PC-9 (cell line): ENCODE data around the gene AUTS2. TPM values are rescaled to one million over a fixed set of nuclear protein-coding genes. Genes with fewer than 3 reads are reported as not detected.

ENCODE experiments used
- BruUV-seq: library from RNA; stranded (reverse); fragments of 400-500 nt; replicated peaks from 2 replicates; lab custom pipeline; 2021; lab: Mats Ljungman, UMichigan
- CTCF ChIA-PET: fragments of 300-600 bp; sonication (Branson Sonifier 250); formaldehyde crosslinking; loops from one replicate; lab custom pipeline; 2022; ENCODE audit warnings: antibody characterized with exemption; lab: Charles Lee
- POLR2A ChIA-PET: fragments of 300-600 bp; sonication (Branson Sonifier 250); formaldehyde crosslinking; loops from one replicate; lab custom pipeline; 2022; ENCODE audit warnings: antibody characterized with exemption; ENCODE audit not compliant: unreplicated experiment; lab: Charles Lee
- DNase-seq, 2 experiments: peaks; one replicate each; pipeline versions ENCODE4 v3.0.0 to v3.0.0-alpha.2; 2015 to 2022; ENCODE audit warnings: mixed read lengths in 1 of 2
- H2AFZ ChIP-seq: fragments of 200-600 bp; sonication (generic); 2 replicates; pipeline ENCODE4 v1.8.1; 2017; ENCODE audit warnings: antibody characterized with exemption
- H3F3A ChIP-seq: fragments of 200-600 bp; sonication (generic); 2 replicates; pipeline ENCODE4 v1.8.1; 2017; ENCODE audit warnings: antibody characterized with exemption, mild to moderate bottlenecking, low read depth; ENCODE audit not compliant: insufficient read depth
- H3K27ac ChIP-seq: fragments of 200-600 bp; sonication (generic); 2 replicates; pipeline ENCODE4 v1.6.1; 2016; ENCODE audit warnings: mixed run types
- H3K27me3 ChIP-seq: fragments of 200-600 bp; sonication (generic); 2 replicates; pipeline ENCODE4 v1.6.1; 2016; ENCODE audit warnings: low read depth, mixed run types; ENCODE audit not compliant: insufficient read depth
- H3K36me3 ChIP-seq: fragments of 200-600 bp; sonication (generic); 2 replicates; pipeline ENCODE4 v1.6.1; 2016; ENCODE audit warnings: low read depth, mixed run types
- H3K4me1 ChIP-seq: fragments of 200-600 bp; sonication (generic); replicated peaks from 2 replicates; pipeline ENCODE4 v1.6.1; 2016; ENCODE audit warnings: mixed run types; ENCODE audit not compliant: insufficient read depth
- H3K4me2 ChIP-seq: fragments of 200-600 bp; sonication (generic); 2 replicates; pipeline ENCODE4 v1.6.1; 2017; ENCODE audit warnings: mixed run types
- H3K4me3 ChIP-seq: fragments of 200-600 bp; sonication (generic); 2 replicates; pipeline ENCODE4 v1.6.1; 2016; ENCODE audit warnings: mixed run types
- H3K79me2 ChIP-seq: fragments of 200-600 bp; sonication (generic); 2 replicates; pipeline ENCODE4 v1.6.1; 2017; ENCODE audit warnings: low read depth, mixed run types
- H3K9me2 ChIP-seq: fragments of 200-600 bp; sonication (generic); 2 replicates; pipeline ENCODE4 v1.8.1; 2017; ENCODE audit warnings: mild to moderate bottlenecking; ENCODE audit not compliant: insufficient read depth
- H3K9me3 ChIP-seq: fragments of 200-600 bp; sonication (generic); 2 replicates; pipeline ENCODE4 v1.8.1; 2016; ENCODE audit warnings: low read depth; ENCODE audit not compliant: insufficient read depth
- H4K20me1 ChIP-seq: fragments of 200-600 bp; sonication (generic); 2 replicates; pipeline ENCODE4 v1.8.1; 2017; ENCODE audit not compliant: insufficient read depth
- EZH2 ChIP-seq: fragments of 200-600 bp; sonication (generic); IDR thresholded peaks from 2 replicates; pipeline ENCODE4 v1.8.0; 2017; ENCODE audit warnings: antibody characterized with exemption, low read depth
- intact Hi-C: fragments of 100-400 bp; cut with micrococcal nuclease; formaldehyde crosslinking; loops from one replicate; pipeline ENCODE4 v1.10.0; 2022; ENCODE audit not compliant: unreplicated experiment
- total RNA-seq: library from RNA; stranded (reverse); gene quantifications from 2 replicates; pipeline ENCODE4 v1.2.3, GENCODE V29; 2021
- TF ChIP-seq, protein P1 (sequence below): fragments of 200-600 bp; sonication (generic); conservative IDR thresholded peaks from 2 replicates; pipeline ENCODE4 v1.6.1; 2017; ENCODE audit warnings: mixed run types, antibody characterized with exemption, mild to moderate bottlenecking, moderate library complexity

AUTS2 gene
- total RNA-seq, 1 experiment from 2014 or later: not detected

DNA sequence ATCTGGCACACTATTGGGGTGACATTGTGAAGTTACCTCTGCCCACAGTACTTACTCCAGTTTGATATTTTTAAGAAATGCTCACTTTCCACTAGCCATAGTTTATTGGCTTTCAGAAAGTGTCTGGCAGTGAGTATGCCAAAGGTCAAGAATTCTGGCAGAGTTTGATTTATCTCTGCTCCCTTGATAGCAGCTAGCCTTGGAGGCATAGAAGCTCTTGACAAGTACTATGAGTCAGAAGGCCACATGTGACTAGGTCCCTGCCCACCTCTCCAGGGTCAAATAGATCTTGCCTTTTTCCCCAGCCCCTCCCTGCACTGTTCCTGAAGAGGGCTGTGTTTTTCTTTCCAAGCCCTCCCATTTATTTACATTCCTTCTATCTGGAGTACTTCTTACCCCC lies 202.2 kb downstream of the AUTS2 start:
- CTCF ChIA-PET: no interaction called here
- no peak overlapping the region for H3K27ac ChIP-seq
- BruUV-seq: no TSS peak
- H3K9me3 ChIP-seq: no peaks in the 10 kb centered on the region; the same call in 1 of the 2 replicates
- H3K79me2 ChIP-seq: no peaks in the 10 kb centered on the region
- TF ChIP-seq, protein P1, sequence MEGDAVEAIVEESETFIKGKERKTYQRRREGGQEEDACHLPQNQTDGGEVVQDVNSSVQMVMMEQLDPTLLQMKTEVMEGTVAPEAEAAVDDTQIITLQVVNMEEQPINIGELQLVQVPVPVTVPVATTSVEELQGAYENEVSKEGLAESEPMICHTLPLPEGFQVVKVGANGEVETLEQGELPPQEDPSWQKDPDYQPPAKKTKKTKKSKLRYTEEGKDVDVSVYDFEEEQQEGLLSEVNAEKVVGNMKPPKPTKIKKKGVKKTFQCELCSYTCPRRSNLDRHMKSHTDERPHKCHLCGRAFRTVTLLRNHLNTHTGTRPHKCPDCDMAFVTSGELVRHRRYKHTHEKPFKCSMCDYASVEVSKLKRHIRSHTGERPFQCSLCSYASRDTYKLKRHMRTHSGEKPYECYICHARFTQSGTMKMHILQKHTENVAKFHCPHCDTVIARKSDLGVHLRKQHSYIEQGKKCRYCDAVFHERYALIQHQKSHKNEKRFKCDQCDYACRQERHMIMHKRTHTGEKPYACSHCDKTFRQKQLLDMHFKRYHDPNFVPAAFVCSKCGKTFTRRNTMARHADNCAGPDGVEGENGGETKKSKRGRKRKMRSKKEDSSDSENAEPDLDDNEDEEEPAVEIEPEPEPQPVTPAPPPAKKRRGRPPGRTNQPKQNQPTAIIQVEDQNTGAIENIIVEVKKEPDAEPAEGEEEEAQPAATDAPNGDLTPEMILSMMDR: no peak
- TF ChIP-seq EZH2: no peak
- no peaks in the 10 kb centered on the region for H3K9me2 ChIP-seq
- no peak overlapping the region for H3K4me3 ChIP-seq
- POLR2A ChIA-PET: no interaction called here
- H4K20me1 ChIP-seq: no peaks in the 10 kb centered on the region
- no peaks in the 10 kb centered on the region for H3K27me3 ChIP-seq
- no peak overlapping the region for H2AFZ ChIP-seq
- peak in 1 of 2 experiments; percentile 56 for DNase-seq
- H3F3A ChIP-seq: no peaks in the 10 kb centered on the region
- intact Hi-C loops: loop anchor here (2.0 kb wide), 1 partner anchor 20 kb away; no protein-coding TSS in a partner anchor
- no peaks in the 10 kb centered on the region for H3K36me3 ChIP-seq
- peak overlapping the region; percentile 35 for H3K4me2 ChIP-seq
- H3K4me1 ChIP-seq: peaks cover 15% of the 10 kb centered on the region

DNA sequence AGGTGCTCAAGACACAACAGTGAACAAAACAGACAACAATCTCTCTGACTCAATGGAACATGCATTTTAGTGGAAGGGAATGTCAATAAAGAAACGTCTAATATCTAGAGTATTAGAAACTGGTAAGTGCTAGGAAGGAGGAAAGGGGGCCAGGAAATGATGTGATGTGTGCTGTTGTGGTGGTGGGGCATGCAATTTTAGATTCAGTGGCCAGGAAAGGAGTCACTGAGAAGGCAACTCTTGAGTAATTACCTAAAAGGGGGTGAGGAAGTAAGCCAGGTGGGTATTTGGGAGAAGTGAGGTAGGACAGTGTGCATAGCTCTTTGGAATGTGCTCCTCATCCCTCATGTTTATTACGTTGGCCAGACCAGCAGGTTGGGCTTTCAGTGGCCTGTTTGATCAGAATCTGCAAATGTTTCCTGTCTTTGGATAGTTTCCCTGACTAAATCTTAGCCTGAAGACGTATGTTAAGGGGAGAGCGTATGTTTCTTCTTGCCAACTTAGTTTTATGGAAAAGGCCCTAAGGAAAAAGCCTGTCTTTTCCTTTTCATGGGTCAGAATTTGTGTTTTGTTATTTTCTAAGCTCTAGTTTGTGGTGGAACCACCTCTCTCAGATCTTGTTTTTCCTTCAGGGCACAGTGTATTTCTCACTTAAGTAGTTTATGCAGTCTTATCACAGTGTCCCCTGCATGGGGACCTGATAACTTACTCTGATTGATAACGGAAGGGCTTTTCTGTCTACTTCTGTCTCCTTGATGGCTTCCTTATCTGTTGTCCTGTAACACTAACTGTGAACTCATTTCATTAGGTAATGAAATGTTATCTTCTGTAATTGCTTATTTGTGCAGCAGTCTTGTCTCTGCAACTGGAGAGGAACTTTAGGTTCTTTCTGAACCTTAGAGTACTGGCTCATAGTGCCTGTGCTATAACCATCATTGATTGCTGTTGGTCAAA lies 203.7 kb downstream of the AUTS2 start:
- no peak for TF ChIP-seq EZH2
- TF ChIP-seq, protein P1: no peak
- Histone ChIP-seq H3K27me3 (no peaks in the 10 kb centered on the region), H3K4me3 (no peak overlapping the region), H3F3A (no peaks in the 10 kb centered on the region), H3K36me3 (no peaks in the 10 kb centered on the region), H3K27ac (no peak overlapping the region), H4K20me1 (no peaks in the 10 kb centered on the region), H3K9me2 (no peaks in the 10 kb centered on the region), H3K79me2 (no peaks in the 10 kb centered on the region), H3K4me1 (peaks cover 15% of the 10 kb centered on the region), H3K4me2 (no peak overlapping the region), H3K9me3 (no peaks in the 10 kb centered on the region; the same call in 1 of the 2 replicates), H2AFZ (no peak overlapping the region)
- intact Hi-C loops: loop anchor here (2.0 kb wide), 1 partner anchor 21 kb away; no protein-coding TSS in a partner anchor
- POLR2A ChIA-PET: no interaction called here
- DNase-seq: no peak
- BruUV-seq: no TSS peak
- CTCF ChIA-PET: no interaction called here

DNA sequence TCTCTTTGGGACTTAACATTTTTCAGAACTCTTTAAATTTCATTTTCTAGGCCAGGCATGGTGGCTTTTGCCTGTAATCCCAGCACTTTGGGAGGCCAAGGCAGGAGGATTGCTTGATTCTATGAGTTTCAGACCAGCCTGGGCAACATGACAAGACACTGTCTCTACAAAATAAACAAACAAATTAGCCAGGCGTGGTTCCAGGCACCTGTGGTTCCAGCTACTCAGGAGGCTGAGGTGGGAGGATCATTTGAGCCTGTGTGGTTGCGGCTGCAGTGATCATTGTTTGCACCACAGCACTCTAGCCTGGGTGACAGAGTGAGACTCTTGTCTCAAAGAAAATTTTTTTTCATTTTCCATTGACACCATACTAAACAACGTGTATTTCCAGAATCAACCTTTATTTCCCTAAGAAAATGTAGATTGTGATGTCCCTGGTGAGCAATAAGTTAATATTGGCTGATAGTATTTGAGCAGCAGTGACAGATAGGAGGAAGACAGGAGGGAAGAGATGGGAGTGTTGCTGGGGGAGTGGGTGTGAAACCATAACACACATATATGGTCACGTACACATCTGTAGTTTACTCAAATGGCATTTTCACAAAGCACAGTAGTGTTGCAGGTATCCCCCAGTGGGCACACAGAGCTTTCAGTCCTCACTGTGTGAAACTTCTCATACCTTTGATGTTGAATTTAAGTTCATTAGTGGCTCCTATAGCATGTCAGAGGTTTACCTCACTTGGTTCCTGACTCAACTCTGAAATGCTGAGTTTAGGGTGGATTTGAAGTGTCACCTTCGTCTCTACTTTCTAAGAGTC lies 205.6 kb downstream of the AUTS2 start:
- no peak for DNase-seq
- Histone ChIP-seq H3K27me3 (no peaks in the 10 kb centered on the region), H3F3A (no peaks in the 10 kb centered on the region), H3K79me2 (no peaks in the 10 kb centered on the region), H4K20me1 (no peaks in the 10 kb centered on the region), H3K4me1 (peaks cover 15% of the 10 kb centered on the region), H3K27ac (no peak overlapping the region), H2AFZ (no peak overlapping the region), H3K9me3 (no peaks in the 10 kb centered on the region; the same call in 1 of the 2 replicates), H3K4me2 (no peak overlapping the region), H3K4me3 (no peak overlapping the region), H3K9me2 (no peaks in the 10 kb centered on the region), H3K36me3 (no peaks in the 10 kb centered on the region)
- ChIA-PET CTCF (no interaction called here), POLR2A (no interaction called here)
- intact Hi-C loops: no loop called here
- no TSS peak for BruUV-seq
- TF ChIP-seq EZH2: no peak
- TF ChIP-seq, protein P1: no peak
